Measurements from ENCODE around the gene UBC. TPM values are rescaled to one million over a fixed set of nuclear protein-coding genes. Genes with fewer than 3 reads are reported as not detected.

UBC gene
- total and polyA plus RNA-seq, 5 experiments from 2014 or later, result 773 to 1,331 (median 1,080) TPM

DNA sequence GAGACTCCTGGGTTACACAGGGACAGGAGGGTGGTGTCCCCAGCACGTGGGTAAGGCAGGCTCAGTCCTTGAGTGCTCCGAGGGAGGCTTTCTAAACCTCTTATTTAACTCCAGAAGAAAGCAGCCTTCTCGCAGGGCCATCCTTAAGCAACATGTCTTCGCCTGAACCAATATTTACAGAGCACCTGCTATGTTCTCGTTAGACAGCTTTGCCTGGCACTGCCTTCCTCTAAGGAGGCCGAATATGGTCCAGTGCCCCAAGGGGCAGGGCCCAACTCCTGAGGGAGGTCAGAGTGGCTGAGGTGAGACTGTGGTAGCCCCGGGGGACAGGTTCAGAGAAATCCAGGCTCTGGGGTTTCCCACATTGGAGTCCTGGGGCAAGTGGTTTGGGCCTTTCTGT is 48.7 kb downstream of the UBC start:
- peak overlapping the region in 2 of 10 donors; percentile 7 to 29 for H3K4me3 Mint-ChIP-seq
- DNase-seq (no peak), ATAC-seq (no peak)
- POLR2A ChIA-PET, result no interaction called here
- peaks cover 18 to 39% (median 29%) of the 10 kb centered on the region in 4 donors for H3K4me1 Mint-ChIP-seq
- H3K27me3 Mint-ChIP-seq, result peaks cover 1 to 16% (median 7%) of the 10 kb centered on the region in 5 donors
- H3K9me3 Mint-ChIP-seq, result no peaks in the 10 kb centered on the region
- peak overlapping the region in 1 of 10 donors; percentile 50 for H3K27ac Mint-ChIP-seq
- no peaks in the 10 kb centered on the region for H3K36me3 Mint-ChIP-seq

DNA sequence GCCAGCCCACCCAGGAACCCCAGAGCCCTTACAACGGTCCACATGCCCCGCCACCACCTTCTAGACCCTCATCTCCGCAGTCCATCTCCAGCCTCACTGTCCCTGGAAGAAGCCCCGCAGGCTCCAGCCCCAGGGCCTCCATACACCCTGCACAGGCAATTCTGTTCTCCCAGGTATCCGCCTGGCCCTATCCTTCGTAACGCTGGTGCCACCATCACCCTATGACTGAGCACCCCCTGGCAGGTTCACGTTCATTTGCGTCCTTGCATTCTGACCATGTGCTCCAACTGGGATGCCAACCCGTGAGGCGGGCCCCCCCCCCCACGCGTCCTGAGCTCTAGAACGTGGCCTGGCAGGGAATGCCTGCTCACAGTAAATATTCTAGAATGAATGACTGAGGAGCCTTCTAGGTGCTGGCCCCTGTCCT is 50.1 kb downstream of the UBC start:
- no peaks in the 10 kb centered on the region for H3K36me3 Mint-ChIP-seq
- POLR2A ChIA-PET, result interaction anchor here (0.6 to 1.8 kb wide), 3 partner anchors 50 to 187 kb away, joined by 3 to 4 read pairs (median 3); partner anchors contain the start of gene UBC
- DNase-seq (peak in 1 of 10 donors; percentile 45), ATAC-seq (no peak)
- H3K27me3 Mint-ChIP-seq, result peaks cover under 1 to 11% (median 6%) of the 10 kb centered on the region in 5 donors
- H3K9me3 Mint-ChIP-seq, result no peaks in the 10 kb centered on the region
- peaks cover 17 to 37% (median 27%) of the 10 kb centered on the region in 4 donors for H3K4me1 Mint-ChIP-seq
- H3K4me3 Mint-ChIP-seq, result peak overlapping the region; percentile 71 to 90 (median 81)
- peak overlapping the region; percentile 62 to 95 (median 89) for H3K27ac Mint-ChIP-seq

DNA sequence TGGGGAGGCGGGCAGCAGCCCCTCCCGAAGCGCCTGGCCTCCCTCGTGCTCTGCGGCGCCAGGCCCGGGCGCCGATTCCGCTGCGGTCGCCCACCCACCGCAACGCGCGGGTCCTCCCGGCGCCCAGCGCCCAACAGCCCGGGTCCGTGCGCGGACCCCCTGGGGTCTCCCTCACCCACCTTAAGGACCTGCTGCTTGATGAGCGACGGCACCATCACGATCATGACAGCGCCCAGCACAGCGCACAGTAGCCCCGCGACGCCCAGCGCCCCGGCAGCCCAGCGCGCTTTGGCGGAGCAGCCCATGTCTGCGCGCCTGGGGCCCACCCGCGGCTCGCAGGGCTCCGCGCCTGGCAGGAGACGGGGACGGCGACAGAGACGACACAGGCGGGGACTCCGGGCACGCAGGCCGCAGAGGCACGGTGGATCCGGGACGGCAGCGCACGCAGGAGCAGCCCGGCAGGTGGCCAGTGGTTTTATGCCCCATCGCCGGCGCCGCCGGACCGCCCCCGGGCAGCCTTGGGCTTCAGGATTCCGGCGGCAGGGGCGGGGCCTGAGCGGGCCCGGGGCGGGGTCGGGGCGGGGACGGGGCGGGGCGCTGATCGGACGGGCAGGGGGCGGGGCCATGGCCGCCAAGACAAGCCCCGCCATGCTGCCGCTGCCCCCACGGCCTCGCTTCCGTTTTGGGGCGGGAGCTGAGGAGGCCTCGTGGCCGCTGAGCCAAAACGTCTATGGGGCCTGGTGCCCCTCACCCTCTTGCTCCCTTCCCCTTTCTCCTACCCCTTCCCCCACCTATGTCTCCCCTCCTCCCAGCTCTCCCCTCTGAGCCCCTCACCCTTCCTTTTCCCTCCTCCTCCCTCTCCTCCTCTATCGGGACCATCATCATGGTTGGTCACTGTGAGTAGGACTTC is 50.8 kb downstream of the UBC start, which contains the start of gene SCARB1:
TSS of gene SCARB1 (minus strand) at position 449 of the 910 bp plus-strand sequence. CDS start at position 305, 144 bp downstream.
- H3K27ac Mint-ChIP-seq, result peak within 1 kb of the TSS; percentile 62 to 95 (median 89)
- H3K9me3 Mint-ChIP-seq, result no peaks in the 10 kb centered on the region
- peaks cover 13 to 31% (median 21%) of the 10 kb centered on the region in 4 donors for H3K4me1 Mint-ChIP-seq
- DNase-seq, result peak; percentile 56 to 86 (median 81)
- no peaks in the 10 kb centered on the region for H3K36me3 Mint-ChIP-seq
- peak within 1 kb of the TSS; percentile 74 to 90 (median 81) for H3K4me3 Mint-ChIP-seq
- H3K27me3 Mint-ChIP-seq, result peaks cover 0 to 4% (median 3%) of the 10 kb centered on the region in 5 donors
- ATAC-seq, result peak; percentile 87 to 88
- POLR2A ChIA-PET, result interaction anchor here (1.8 kb wide), 1 partner anchor 51 kb away, joined by 4 read pairs; the partner anchor contains the start of gene UBC

DNA sequence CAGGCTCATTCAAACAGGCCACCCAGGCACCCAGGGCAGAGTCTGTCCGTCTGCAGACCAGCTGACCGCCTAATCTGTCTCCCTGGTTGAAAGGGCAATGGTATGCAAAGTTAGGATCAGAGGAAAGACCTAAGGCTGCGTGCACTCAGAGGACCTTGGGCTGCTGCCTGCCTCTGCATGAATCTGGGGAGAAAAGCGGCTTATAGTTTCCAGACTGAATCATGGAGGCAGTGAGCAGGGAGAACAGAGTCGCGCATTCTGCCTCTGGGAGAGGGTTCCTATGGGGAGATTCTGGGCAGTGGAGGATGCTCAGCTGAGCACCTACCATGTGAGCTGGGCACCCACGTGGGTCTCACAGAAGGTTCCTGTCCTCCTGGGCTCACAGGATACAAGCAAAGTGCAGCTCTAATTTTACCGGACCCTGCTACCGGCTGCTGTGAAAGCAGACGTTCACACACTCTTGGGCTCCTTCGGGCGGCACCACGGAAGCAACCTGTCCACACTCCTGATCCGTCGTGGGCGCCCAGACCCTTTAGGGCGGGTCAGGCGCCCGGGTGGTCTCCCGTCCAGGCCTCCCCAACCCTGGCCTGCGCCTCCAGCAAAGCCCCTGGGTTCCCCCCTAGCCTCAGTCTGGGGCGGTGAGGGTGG is 51.6 kb downstream of the UBC start:
- Mint-ChIP-seq H3K4me3 (peak overlapping the region; percentile 74 to 86 (median 80)), H3K27ac (peak overlapping the region in 6 of 10 donors; percentile 19 to 85 (median 66)), H3K27me3 (no peaks in the 10 kb centered on the region), H3K9me3 (no peaks in the 10 kb centered on the region), H3K4me1 (peaks cover 9 to 27% (median 17%) of the 10 kb centered on the region in 4 donors), H3K36me3 (no peaks in the 10 kb centered on the region)
- DNase-seq (peak in 2 of 10 donors; percentile 19 to 47), ATAC-seq (peak; percentile 7 to 16)
- POLR2A ChIA-PET, result interaction anchor here (0.6 to 1.3 kb wide), 2 partner anchors 11 to 55 kb away, joined by 3 to 4 read pairs; no protein-coding TSS in a partner anchor

DNA sequence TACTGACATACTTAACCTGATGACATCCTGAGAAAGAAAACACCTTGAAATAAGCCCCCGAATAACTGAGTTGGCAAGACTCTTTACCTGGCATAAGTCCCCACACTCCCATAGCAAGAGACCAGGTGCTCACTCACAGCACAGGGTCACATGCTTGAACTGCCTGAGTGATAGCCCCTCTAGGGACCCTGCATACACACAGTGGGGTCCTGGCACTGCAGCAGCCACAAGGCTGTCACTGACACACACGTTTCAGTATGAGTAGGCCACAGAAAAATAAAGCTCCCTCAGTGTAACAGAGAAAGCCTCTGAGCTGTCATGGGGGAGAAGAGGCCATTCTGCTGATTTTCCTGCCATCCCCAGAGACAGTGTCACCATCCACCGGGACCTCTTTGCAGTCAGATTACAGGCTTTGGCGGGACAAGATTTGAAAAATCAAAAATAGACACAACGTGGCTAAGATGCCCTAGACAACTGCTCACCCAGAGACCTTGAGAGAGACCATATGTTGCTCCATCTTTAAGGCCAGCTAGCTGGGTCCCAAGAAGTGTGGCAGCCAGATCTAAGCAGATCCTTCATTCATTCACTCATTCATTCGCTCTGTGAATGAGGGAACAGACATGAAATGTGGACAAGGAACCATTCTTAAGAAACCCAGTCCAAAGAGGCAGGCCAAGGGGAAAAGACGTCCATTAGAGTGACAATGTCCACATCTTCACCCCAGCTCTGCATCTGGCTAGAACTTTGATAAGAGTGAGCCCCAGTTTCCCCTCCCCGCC is 52.4 kb downstream of the UBC start:
- H3K4me1 Mint-ChIP-seq, result peaks cover 9 to 25% (median 17%) of the 10 kb centered on the region in 4 donors
- H3K4me3 Mint-ChIP-seq, result peak overlapping the region; percentile 74 to 86 (median 80)
- no peaks in the 10 kb centered on the region for H3K27me3 Mint-ChIP-seq
- no peaks in the 10 kb centered on the region for H3K9me3 Mint-ChIP-seq
- no peaks in the 10 kb centered on the region for H3K36me3 Mint-ChIP-seq
- POLR2A ChIA-PET, result interaction anchor here (0.6 to 1.3 kb wide), 2 partner anchors 12 to 55 kb away, joined by 3 to 4 read pairs; no protein-coding TSS in a partner anchor
- H3K27ac Mint-ChIP-seq, result peak overlapping the region in 3 of 10 donors; percentile 33 to 72 (median 61)
- DNase-seq (no peak), ATAC-seq (no peak)

Small RNAs within 50 kb of the gene (microRNA-seq; reads per million reads assigned to microRNA genes)
- not detected for gene MIR5188 (ENCODE audit: borderline microRNAs expressed)

Other genes starting within 250 kb of the UBC start
- gene SCARB1, start 50.8 kb downstream of the UBC start, total RNA-seq, result 1 to 10 TPM; 4.3 to 7.2 TPM
- 1 to 10 TPM; 2.7 to 3.9 (median 3.1) TPM for gene SCARB1, start 50.8 kb downstream of the UBC start, polyA plus RNA-seq
- gene DHX37, start 74.5 kb upstream of the UBC start, total RNA-seq, result 10 to 100 TPM; 29.5 to 30.5 TPM
- gene DHX37, start 74.5 kb upstream of the UBC start, polyA plus RNA-seq, result 1 to 10 TPM; 3.4 to 5.8 (median 4.3) TPM
- 1 to 10 TPM; 7.4 to 7.8 TPM for gene BRI3BP, start 79.0 kb upstream of the UBC start, total RNA-seq
- gene BRI3BP, start 79.0 kb upstream of the UBC start, polyA plus RNA-seq, result 1 to 10 TPM; 1.5 to 3.7 (median 2.3) TPM
- 10 to 100 TPM; 19.3 to 20.4 TPM for gene AACS, start 150.8 kb upstream of the UBC start, total RNA-seq
- gene AACS, start 150.8 kb upstream of the UBC start, polyA plus RNA-seq, result 10 to 100 TPM in 2 of 3 donors, 1 to 10 TPM in 1; 7.4 to 17.2 (median 10.6) TPM